Right lobe of liver (tissue), 6 donors: ENCODE measurements around the gene ALG3. TPM values are rescaled to one million over a fixed set of nuclear protein-coding genes. Genes with fewer than 3 reads are reported as not detected.

Source experiments
- ATAC-seq, 4 donors: fragments of 200-7000 bp; cut with Tn5 transposase; one replicate each; pipeline ENCODE4 v1.9.1; 2020; ENCODE audit warnings: mild to moderate bottlenecking in 4 of 4, moderate library complexity in 4 of 4
- DNase-seq, 3 donors: peaks; one replicate each; pipeline ENCODE4 v3.0.0-alpha.2; 2020
- H3K27ac ChIP-seq, 3 donors: fragments of 200-600 bp; one replicate each; pipeline ENCODE4 v1.8.0; 2022
- H3K27me3 ChIP-seq, 2 donors: fragments of 200-600 bp; one replicate each; pipeline ENCODE4 v1.8.0; 2022
- H3K36me3 ChIP-seq, 4 donors: fragments of 200-600 bp; sonication (generic) in 1 of 4; one replicate each; pipeline versions ENCODE4 v1.5.1 to v1.8.0; 2017 to 2022; ENCODE audit warnings: control low read depth in 1 of 4
- H3K4me1 ChIP-seq, 4 donors: fragments of 200-600 bp; sonication (generic) in 1 of 4; one replicate each; pipeline versions ENCODE4 v1.5.1 to v1.8.0; 2017 to 2022; ENCODE audit warnings: control low read depth in 1 of 4
- H3K4me3 ChIP-seq, 3 donors: fragments of 200-600 bp; one replicate each; pipeline ENCODE4 v1.8.0; 2022
- H3K9me3 ChIP-seq, 4 donors: fragments of 200-600 bp; sonication (generic) in 1 of 4; one replicate each; pipeline versions ENCODE4 v1.5.1 to v1.8.0; 2017 to 2022; ENCODE audit warnings: control low read depth in 1 of 4
- POLR2A ChIP-seq: fragments of 450-650 bp; IDR thresholded peaks from one replicate; pipeline ENCODE4 v1.6.1; 2017; ENCODE audit warnings: antibody characterized with exemption, mild to moderate bottlenecking
- WGBS: methylation state at CpG from one replicate; pipeline ENCODE4 v1.1.6; 2018; ENCODE audit warnings: low coverage, low lambda C conversion rate; ENCODE audit not compliant: insufficient coverage; ENCODE audit errors: missing lambda C conversion rate; 5-methylcytosine and 5-hydroxymethylcytosine counted together
- intact Hi-C, 2 donors: fragments of 100-400 bp; cut with DNase I; formaldehyde crosslinking; loops; one replicate each; pipeline versions ENCODE4 v1.11.2 to v1.14.1; 2022
- total RNA-seq, 6 experiments: library from RNA; depleted of rRNA in 2 of 6; stranded (reverse); fragments of >200 nt in 2 of 6; fragmentation: NEBNext Ultra II Directional in 3 of 6; extraction: Animal tissue kit (Norgen Biotek cat#: 25700) in 3 of 6; gene quantifications; one replicate each; pipeline versions ENCODE4 v1.1.0 to v1.2.4, GENCODE V29; 2016 to 2023
- TF ChIP-seq, protein P1 (sequence below), 4 donors: fragments of 200-600 bp in 3 of 4; fragments of 450-650 bp in 1 of 4; IDR thresholded peaks; one replicate each; pipeline versions ENCODE4 v1.5.1 to v1.8.0; 2016 to 2022; ENCODE audit warnings: antibody characterized with exemption in 4 of 4, mild to moderate bottlenecking in 2 of 4
- donor health status: DM: no; HTN: yes; CAD: no.
- donor health status: DM: no; HTN: no; CAD: no.
- donor health status: DM: no; HTN: no; CAD: no.
- donor health status: DM: no; HTN: yes; CAD: no.
- donor health status: DM: no; HTN: yes; CAD: no.

The ALG3 gene
- total RNA-seq, 6 experiments from 2014 or later: 29.3 to 130 (median 35.5) TPM

DNA sequence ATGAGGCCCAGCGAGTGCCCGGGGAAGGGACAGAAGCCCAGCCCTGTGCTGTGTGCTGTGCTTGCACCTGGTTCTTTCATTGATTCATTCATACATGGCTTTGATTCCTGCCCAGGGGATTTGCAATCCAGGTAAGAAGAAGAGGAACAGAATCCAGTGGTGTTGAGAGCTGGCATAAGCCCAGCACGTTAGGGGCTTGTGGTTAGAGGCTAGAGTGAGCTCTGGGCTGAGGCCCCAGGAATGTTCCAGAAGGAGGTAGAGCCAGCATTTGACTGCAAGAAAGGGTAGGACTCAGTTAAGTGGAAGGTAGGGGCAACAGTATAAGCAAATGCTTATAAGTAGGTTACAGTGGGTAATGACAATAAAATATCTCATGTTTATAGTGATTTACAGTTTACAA lies 17.1 kb downstream of the ALG3 start:
- intact Hi-C loops: no loop called here
- Histone ChIP-seq H3K27ac (no peak overlapping the region), H3K4me1 (peaks cover 0 to 18% (median 3%) of the 10 kb centered on the region in 4 donors), H3K27me3 (peaks cover 0 to 24% of the 10 kb centered on the region in 2 donors), H3K4me3 (no peak overlapping the region), H3K36me3 (no peaks in the 10 kb centered on the region), H3K9me3 (no peaks in the 10 kb centered on the region)
- no peak for TF ChIP-seq POLR2A
- TF ChIP-seq, protein P1, sequence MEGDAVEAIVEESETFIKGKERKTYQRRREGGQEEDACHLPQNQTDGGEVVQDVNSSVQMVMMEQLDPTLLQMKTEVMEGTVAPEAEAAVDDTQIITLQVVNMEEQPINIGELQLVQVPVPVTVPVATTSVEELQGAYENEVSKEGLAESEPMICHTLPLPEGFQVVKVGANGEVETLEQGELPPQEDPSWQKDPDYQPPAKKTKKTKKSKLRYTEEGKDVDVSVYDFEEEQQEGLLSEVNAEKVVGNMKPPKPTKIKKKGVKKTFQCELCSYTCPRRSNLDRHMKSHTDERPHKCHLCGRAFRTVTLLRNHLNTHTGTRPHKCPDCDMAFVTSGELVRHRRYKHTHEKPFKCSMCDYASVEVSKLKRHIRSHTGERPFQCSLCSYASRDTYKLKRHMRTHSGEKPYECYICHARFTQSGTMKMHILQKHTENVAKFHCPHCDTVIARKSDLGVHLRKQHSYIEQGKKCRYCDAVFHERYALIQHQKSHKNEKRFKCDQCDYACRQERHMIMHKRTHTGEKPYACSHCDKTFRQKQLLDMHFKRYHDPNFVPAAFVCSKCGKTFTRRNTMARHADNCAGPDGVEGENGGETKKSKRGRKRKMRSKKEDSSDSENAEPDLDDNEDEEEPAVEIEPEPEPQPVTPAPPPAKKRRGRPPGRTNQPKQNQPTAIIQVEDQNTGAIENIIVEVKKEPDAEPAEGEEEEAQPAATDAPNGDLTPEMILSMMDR (IDR thresholded peaks at IDR 0.05): no peak
- DNase-seq: no peak
- WGBS: 69% methylated on average over 3 of the region's 3 CpGs
- ATAC-seq: no peak

DNA sequence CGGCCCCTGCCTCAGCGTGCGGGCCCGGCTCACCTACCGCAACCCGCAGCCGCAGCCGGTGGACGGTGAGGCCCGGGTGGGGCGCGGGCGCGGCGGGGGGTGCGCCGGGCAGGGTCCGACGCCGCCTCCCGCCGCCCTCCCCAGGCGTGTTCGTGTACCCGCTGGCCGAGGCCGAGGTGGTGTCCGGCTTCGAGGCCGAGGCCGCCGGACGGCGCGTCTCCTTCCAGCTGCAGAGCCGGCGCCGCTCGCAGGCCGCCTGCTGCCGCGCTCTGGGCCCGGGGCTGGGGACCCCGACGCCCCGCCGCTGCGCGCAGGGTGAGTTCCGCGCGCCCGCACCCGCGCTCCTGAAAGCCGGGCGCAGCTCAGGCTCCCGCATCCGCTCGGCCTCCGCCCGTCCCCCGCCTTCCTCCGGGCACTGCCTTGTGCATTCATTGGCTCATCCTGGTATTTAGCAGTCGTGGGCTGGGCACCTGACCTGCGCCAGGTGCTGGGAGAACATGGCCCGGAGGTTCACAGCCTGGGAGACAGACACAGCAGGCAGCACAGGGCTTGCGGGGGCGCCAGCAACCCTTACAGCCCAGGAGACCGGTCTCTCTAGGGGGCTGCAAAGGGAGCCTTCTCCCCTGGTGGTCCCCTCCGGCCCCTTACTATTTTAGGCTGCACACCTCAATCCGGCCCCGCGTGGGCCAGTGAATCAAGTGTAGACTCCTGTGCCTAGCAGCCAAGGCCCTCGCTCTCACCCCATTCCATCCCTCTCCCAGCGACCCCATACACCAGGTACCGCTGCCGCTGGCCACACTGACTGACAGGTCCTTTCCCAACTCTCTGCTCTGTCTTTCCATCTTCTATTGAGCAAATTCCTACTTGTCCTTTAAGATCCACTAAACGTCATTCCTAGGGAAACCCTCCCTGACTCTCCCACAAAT lies 17.9 kb downstream of the ALG3 start:
- H3K27ac ChIP-seq: no peak overlapping the region
- intact Hi-C loops: no loop called here
- TF ChIP-seq, protein P1 (IDR thresholded peaks at IDR 0.05): no peak
- no peak for TF ChIP-seq POLR2A
- 37% methylated on average over 5 of the region's 79 CpGs for WGBS
- H3K27me3 ChIP-seq: peaks cover 0 to 24% of the 10 kb centered on the region in 2 donors
- peaks cover 0 to 18% (median 3%) of the 10 kb centered on the region in 4 donors for H3K4me1 ChIP-seq
- H3K9me3 ChIP-seq: no peaks in the 10 kb centered on the region
- no peaks in the 10 kb centered on the region for H3K36me3 ChIP-seq
- peak overlapping the region in 1 of 3 donors; percentile 3 for H3K4me3 ChIP-seq
- ATAC-seq: no peak
- DNase-seq: no peak

DNA sequence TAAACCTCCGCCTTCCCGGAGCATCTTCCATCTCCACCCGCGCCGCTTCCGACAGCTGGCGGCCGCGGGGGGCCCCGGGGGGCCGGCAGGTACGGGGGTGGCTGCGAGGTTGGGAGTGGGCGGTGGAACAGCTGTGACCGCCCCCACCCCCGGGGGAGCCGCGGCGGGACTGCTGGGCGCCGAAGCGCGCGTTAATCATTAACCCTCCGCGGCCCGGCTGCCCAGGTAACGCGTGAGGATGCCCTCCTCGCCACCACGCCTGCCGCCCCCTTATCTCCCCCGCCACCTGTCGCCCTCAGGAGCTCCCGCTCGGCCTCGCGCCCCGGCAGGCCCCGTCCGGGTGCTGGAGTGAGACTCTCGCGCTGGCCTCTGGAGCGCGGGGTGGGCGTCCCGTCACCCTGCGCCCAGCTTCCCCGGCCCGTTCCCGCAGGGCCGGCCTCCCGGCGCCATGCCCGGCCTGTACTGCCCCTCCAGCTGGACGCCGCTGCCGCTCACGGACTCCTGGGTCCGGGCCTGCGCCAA lies 18.6 kb downstream of the ALG3 start:
- 3% methylated on average over 5 of the region's 61 CpGs for WGBS
- Histone ChIP-seq H3K27ac (no peak overlapping the region), H3K9me3 (no peaks in the 10 kb centered on the region), H3K4me1 (peaks cover 0 to 18% (median 3%) of the 10 kb centered on the region in 4 donors), H3K27me3 (peaks cover 0 to 24% of the 10 kb centered on the region in 2 donors), H3K4me3 (peak overlapping the region; percentile 3 to 23 (median 18)), H3K36me3 (no peaks in the 10 kb centered on the region)
- ATAC-seq (peak in 3 of 4 donors; percentile 7 to 62 (median 28)), DNase-seq (no peak)
- TF ChIP-seq POLR2A: no peak
- TF ChIP-seq, protein P1 (IDR thresholded peaks at IDR 0.05): no peak
- intact Hi-C loops: no loop called here

DNA sequence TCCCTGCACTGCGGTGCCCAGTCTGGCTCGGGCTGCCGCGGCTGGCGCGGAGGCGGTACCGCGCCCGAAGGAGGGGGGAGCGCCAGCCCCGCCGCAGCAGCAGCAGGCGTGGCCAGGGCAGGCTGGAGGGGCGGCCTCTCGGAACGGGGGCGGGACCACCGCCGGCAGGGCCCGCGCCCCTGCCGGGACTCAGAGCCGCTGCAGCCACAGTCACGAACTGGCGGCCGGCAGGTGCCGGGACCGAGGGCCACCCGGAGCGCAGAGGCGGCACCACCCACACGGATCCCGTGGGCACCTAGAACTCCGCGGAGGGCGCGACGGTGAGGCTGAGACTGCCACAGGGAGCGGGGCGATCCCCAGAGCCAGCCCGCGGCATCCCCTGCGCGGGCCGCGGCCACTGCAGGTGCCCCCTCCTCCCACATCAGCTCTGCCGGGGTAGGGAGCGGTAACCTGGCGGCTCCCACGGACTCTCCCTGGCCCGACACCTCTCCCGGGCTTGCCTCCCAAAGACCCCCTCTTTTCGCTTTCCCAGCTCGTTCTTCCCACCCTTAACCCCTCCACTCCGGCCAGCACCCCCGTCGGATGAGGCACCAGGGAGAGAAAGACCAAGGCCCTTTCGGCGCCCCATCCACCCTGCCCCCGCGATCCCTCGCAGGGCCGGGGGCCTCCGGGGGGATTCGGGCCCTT lies 19.2 kb downstream of the ALG3 start, which contains the start of gene VWA5B2:
Gene VWA5B2 (plus strand): TSS at position 192 of the 687 bp plus-strand sequence. CDS start 944 bp downstream, outside the sequence.
- Histone ChIP-seq H3K4me3 (peak within 1 kb of the TSS; percentile 18 to 36 (median 23)), H3K4me1 (peaks cover 0 to 18% (median 3%) of the 10 kb centered on the region in 4 donors), H3K27me3 (peaks cover 0 to 24% of the 10 kb centered on the region in 2 donors), H3K9me3 (no peaks in the 10 kb centered on the region), H3K36me3 (no peaks in the 10 kb centered on the region), H3K27ac (no peak within 1 kb of the TSS)
- TF ChIP-seq POLR2A: no peak
- TF ChIP-seq, protein P1 (IDR thresholded peaks at IDR 0.05): peak in 2 of 4 donors; percentile 10 to 25
- intact Hi-C loops: no loop called here
- DNase-seq (peak in 2 of 3 donors; percentile 48 to 59), ATAC-seq (peak; percentile 82 to 89 (median 84))
- under 1% methylated on average over 16 of the region's 66 CpGs for WGBS
